ENCODE results near the gene TSPAN16.

GRCh38 chr19:11361037-11361770, 65.2 kb downstream of the TSPAN16 start:
- TF ChIP-seq CTCF (IDR thresholded peaks at IDR 0.05; ENCODE audit: low read length) (no peak), EZH2 (optimal IDR thresholded peaks at IDR 0.05; ENCODE audit: low read depth, low read length) (no peak), EZH2phosphoT487 (IDR thresholded peaks at IDR 0.05; ENCODE audit: low read length) (no peak)

Data from MM.1S (cell line).